Rectal smooth muscle tissue (tissue), 1 donor: ENCODE data around the gene TMEM39B.
"Not testable (repeated sequence)": the region's sequence is repeated elsewhere in the genome, so short reads cannot be mapped to it uniquely, and the experiment has no call there.

ENCODE experiments used
- H3K27ac ChIP-seq: one replicate; pipeline ENCODE4 v1.7.0; 2013; ENCODE audit warnings: low read depth, low read length, inconsistent platforms
- H3K27me3 ChIP-seq: one replicate; pipeline ENCODE4 v1.7.0; 2013; ENCODE audit warnings: low read length; ENCODE audit not compliant: control insufficient read depth, insufficient read depth
- H3K36me3 ChIP-seq: one replicate; pipeline ENCODE4 v1.7.0; 2013; ENCODE audit warnings: low read length; ENCODE audit not compliant: control insufficient read depth, insufficient read depth
- H3K4me1 ChIP-seq: one replicate; pipeline ENCODE4 v1.7.0; 2013; ENCODE audit warnings: low read length; ENCODE audit not compliant: control insufficient read depth, insufficient read depth
- H3K4me3 ChIP-seq: one replicate; pipeline ENCODE4 v1.7.0; 2013; ENCODE audit warnings: low read length
- H3K9ac ChIP-seq: one replicate; pipeline ENCODE4 v1.7.0; 2013; ENCODE audit warnings: low read length

The TMEM39B gene

GRCh38 chr1:32125313-32125712 is 52.6 kb downstream of the TMEM39B start:
- Histone ChIP-seq H3K36me3 (no peaks in the 10 kb centered on the region), H3K4me3 (no peak overlapping the region), H3K4me1 (peaks cover 4% of the 10 kb centered on the region), H3K9ac (no peak overlapping the region), H3K27me3 (no peaks in the 10 kb centered on the region), H3K27ac (no peak overlapping the region)

GRCh38 chr1:32126770-32127169 is 54.0 kb downstream of the TMEM39B start:
- H3K36me3 ChIP-seq: no peaks in the 10 kb centered on the region
- H3K9ac ChIP-seq: no peak overlapping the region
- H3K4me1 ChIP-seq: no peaks in the 10 kb centered on the region
- no peaks in the 10 kb centered on the region for H3K27me3 ChIP-seq
- H3K27ac ChIP-seq: no peak overlapping the region
- H3K4me3 ChIP-seq: no peak overlapping the region

DNA sequence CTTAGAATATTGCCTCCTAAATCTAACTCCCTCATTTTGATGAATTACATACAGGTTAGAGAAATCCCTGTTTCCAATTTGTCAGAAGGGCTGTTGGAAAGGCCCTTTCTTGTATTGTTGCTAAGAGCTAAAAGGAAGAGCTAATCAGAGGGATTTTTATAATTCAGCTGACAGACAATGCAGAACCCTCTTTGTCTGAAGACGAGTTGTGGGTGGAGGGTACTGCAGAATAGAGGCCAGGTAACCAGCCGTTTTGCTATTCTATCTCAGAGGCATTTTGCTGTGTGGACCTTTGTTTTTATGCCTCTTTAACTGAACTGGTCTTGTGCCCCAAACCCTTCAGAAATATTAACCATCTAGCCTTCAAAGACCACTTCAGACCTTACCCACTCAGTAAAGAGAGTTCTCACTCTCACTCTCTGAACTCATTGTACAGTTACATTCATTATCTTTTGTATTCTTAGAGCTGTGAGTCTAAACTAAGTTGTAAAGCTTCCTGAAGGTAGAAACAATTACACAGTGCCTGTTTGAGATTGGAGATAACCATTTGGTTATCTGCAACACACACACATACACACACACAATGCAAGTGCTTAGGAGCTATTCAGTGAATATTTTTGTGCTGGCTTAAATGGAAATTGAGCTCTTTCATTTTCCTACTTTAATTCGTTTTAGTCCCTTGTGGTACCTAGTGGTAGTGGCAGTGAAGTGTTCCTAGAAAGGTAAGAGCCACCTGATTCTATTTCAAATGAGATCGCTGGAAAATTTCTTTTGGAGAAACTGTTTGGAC is 54.9 kb downstream of the TMEM39B start:
- H3K4me3 ChIP-seq: no peak overlapping the region
- H3K36me3 ChIP-seq: no peaks in the 10 kb centered on the region
- no peak overlapping the region for H3K27ac ChIP-seq
- H3K27me3 ChIP-seq: no peaks in the 10 kb centered on the region
- no peaks in the 10 kb centered on the region for H3K4me1 ChIP-seq
- H3K9ac ChIP-seq: no peak overlapping the region

- Histone ChIP-seq H3K9ac (no peak overlapping the region), H3K4me1 (no peaks in the 10 kb centered on the region), H3K4me3 (no peak overlapping the region), H3K36me3 (no peaks in the 10 kb centered on the region), H3K27ac (no peak overlapping the region), H3K27me3 (no peaks in the 10 kb centered on the region)
Observed at GRCh38 chr1:32128479-32128878, 55.7 kb downstream of the TMEM39B start.

GRCh38 chr1:32128964-32129363 is 56.2 kb downstream of the TMEM39B start:
- Histone ChIP-seq H3K4me1 (no peaks in the 10 kb centered on the region), H3K36me3 (no peaks in the 10 kb centered on the region), H3K4me3 (no peak overlapping the region), H3K27ac (no peak overlapping the region), H3K27me3 (no peaks in the 10 kb centered on the region), H3K9ac (no peak overlapping the region)

DNA sequence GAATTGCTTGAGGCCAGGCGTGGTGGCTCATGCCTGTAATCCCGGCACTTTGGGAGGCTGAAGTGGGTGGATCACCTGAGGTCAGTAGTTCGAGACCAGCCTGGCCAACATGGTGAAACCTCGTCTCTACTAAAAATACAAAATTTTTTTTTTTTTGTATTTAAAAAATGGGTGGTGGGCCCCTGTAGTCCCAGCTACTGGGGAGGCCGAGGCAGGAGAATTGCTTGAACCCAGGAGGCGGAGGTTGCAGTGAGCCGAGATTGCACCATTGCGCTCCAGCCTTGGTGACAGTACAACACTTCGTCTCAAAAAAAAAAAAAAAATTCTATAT is 61.2 kb downstream of the TMEM39B start:
- H3K27ac ChIP-seq, H3K9ac ChIP-seq, H3K27me3 ChIP-seq, H3K4me1 ChIP-seq, H3K36me3 ChIP-seq, H3K4me3 ChIP-seq: not testable (repeated sequence)

DNA sequence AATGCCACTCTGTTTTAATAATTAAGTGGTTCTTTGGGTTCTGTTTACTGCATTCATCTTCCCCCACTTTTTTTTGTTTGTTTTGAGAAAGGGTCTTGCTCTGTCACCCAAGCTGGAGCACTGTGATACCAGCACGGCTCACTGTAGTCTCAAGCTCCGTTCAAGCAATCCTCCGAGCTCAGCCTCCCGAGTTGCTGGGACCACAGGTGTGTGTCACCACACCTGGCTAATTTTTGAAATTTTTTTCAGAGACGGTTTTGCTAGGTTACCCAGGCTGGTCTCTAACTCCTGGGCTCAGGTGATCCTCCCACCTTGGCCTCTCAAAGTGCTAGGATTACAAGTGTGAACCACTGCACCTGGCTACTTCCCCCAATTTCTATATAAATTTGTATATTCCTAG is 64.4 kb downstream of the TMEM39B start:
- no peaks in the 10 kb centered on the region for H3K27me3 ChIP-seq
- H3K9ac ChIP-seq: no peak overlapping the region
- H3K36me3 ChIP-seq: no peaks in the 10 kb centered on the region
- H3K4me3 ChIP-seq: no peak overlapping the region
- no peaks in the 10 kb centered on the region for H3K4me1 ChIP-seq
- H3K27ac ChIP-seq: no peak overlapping the region

DNA sequence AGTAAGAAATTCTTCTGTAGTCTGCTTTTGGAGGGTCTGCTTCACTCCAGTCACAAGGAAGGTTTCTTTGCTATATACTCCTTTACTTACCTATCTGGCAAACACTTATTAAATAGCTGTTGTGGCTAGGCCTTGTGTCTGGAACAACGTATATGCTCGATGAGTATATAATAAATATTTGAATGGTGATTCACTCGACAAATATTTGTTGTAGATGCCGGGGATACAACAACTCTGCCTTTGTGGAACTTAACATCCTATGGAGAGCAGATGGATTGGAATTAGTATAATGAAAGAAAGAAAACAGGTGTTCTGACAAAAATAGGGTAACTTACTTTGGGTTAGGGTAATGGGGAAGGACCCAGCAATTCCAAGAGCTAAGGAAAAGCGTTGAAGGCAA is 66.2 kb downstream of the TMEM39B start:
- H3K27ac ChIP-seq: no peak overlapping the region
- H3K4me3 ChIP-seq: no peak overlapping the region
- H3K36me3 ChIP-seq: no peaks in the 10 kb centered on the region
- H3K4me1 ChIP-seq: peaks cover 7% of the 10 kb centered on the region
- no peak overlapping the region for H3K9ac ChIP-seq
- no peaks in the 10 kb centered on the region for H3K27me3 ChIP-seq

GRCh38 chr1:32142446-32143301 is 69.9 kb downstream of the TMEM39B start:
- no peak overlapping the region for H3K4me3 ChIP-seq
- H3K36me3 ChIP-seq: no peaks in the 10 kb centered on the region
- H3K9ac ChIP-seq: no peak overlapping the region
- H3K27ac ChIP-seq: peak overlapping the region; percentile 55
- peaks cover 7% of the 10 kb centered on the region for H3K4me1 ChIP-seq
- no peaks in the 10 kb centered on the region for H3K27me3 ChIP-seq

- H3K9ac ChIP-seq, H3K4me3 ChIP-seq, H3K27ac ChIP-seq, H3K36me3 ChIP-seq, H3K27me3 ChIP-seq, H3K4me1 ChIP-seq: not testable (repeated sequence)
Observed at GRCh38 chr1:32143302-32143695, 70.6 kb downstream of the TMEM39B start.

- Histone ChIP-seq H3K9ac (no peak overlapping the region), H3K4me1 (peaks cover 7% of the 10 kb centered on the region), H3K27ac (no peak overlapping the region), H3K27me3 (no peaks in the 10 kb centered on the region), H3K36me3 (no peaks in the 10 kb centered on the region), H3K4me3 (no peak overlapping the region)
Observed at GRCh38 chr1:32144033-32144432, 71.3 kb downstream of the TMEM39B start.

GRCh38 chr1:32147799-32148198 is 75.1 kb downstream of the TMEM39B start:
- not testable (repeated sequence) for H3K4me3 ChIP-seq, H3K36me3 ChIP-seq, H3K9ac ChIP-seq, H3K27me3 ChIP-seq, H3K27ac ChIP-seq
- peaks cover 13% of the 10 kb centered on the region for H3K4me1 ChIP-seq

DNA sequence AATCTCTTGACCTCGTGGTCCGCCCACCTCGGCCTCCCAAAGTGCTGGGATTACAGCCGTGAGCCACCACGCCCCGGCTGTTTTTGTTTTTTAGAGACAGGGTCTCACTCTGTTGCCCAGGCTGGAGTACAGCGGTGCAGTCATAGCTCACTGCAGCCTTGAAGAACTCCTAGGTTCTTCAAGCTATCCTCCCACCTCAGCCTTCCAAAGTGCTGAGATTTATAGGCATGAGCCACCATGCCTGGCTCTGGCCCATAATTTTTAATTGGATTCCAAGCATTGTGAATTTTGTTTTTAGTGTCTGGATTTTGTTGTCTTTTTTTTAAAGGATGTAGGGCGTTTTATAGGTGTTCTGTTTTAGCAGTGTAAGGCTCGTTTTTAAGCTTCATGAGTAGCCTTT is 78.1 kb downstream of the TMEM39B start:
- Histone ChIP-seq H3K27me3 (no peaks in the 10 kb centered on the region), H3K36me3 (peaks cover under 1% of the 10 kb centered on the region), H3K4me1 (peaks cover 12% of the 10 kb centered on the region), H3K4me3 (no peak overlapping the region), H3K27ac (no peak overlapping the region), H3K9ac (no peak overlapping the region)
